RPMI7951 (cell line): Measurements from ENCODE around the gene HYLS1. TPM values are rescaled to one million over a fixed set of nuclear protein-coding genes. Genes with fewer than 3 reads are reported as not detected.
"Not testable (repeated sequence)": the region's sequence is repeated elsewhere in the genome, so short reads cannot be mapped to it uniquely, and the experiment has no call there.

Experiments used
- DNase-seq: peaks from one replicate; pipeline ENCODE4 v3.0.0-alpha.2; 2012; ENCODE audit warnings: low read depth
- total RNA-seq: library from RNA; depleted of rRNA; stranded (reverse); fragments of >200 nt; shearing (Covaris generic); gene quantifications from 2 replicates; pipeline ENCODE4 v1.2.3, GENCODE V29; 2014

Gene HYLS1
- total RNA-seq, 1 experiment from 2014 or later, result 36.4 TPM

DNA sequence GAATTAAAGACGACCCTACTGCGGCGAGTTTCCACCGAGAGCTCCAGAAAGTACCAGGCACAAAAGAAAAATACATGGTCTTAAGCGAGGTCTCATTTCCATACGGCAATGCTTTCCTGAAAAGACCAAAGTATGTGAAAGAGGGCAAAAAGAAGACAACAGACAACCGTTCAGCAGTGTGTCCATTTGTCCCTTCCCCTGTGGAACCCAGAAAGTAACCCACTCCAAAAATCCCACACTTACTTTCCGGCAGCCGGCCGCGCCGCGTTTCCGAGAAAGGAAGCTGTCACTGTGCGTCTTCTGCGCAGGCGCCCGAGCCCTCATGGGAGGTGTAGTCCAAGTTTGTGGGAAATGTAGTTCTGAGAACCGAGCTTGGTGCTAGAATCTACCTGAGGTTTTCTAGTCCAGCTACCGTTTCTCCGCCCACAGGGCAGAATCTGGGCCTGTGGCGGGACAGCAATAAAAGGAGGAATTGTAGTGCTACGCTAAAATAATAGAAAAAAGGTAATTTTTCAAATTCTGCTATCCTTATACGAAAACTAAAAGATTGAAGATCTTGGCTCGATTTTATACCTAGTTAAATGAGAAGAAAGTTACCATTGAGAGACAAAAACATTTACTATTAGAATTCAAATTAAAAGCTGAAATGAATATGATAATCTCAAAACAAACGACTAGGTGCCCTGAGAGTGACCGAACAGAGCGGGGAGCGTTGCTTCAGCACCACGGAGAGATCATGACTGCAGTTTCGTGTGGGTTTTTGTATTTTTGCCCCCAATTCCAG, 15.7 kb downstream of the HYLS1 start, which contains the start of gene PUS3:
Gene PUS3, minus strand, starts transcription at position 280 of the 784 bp plus-strand sequence. CDS start 6,922 bp downstream, outside the sequence.
- peak; percentile 81 for DNase-seq

DNA sequence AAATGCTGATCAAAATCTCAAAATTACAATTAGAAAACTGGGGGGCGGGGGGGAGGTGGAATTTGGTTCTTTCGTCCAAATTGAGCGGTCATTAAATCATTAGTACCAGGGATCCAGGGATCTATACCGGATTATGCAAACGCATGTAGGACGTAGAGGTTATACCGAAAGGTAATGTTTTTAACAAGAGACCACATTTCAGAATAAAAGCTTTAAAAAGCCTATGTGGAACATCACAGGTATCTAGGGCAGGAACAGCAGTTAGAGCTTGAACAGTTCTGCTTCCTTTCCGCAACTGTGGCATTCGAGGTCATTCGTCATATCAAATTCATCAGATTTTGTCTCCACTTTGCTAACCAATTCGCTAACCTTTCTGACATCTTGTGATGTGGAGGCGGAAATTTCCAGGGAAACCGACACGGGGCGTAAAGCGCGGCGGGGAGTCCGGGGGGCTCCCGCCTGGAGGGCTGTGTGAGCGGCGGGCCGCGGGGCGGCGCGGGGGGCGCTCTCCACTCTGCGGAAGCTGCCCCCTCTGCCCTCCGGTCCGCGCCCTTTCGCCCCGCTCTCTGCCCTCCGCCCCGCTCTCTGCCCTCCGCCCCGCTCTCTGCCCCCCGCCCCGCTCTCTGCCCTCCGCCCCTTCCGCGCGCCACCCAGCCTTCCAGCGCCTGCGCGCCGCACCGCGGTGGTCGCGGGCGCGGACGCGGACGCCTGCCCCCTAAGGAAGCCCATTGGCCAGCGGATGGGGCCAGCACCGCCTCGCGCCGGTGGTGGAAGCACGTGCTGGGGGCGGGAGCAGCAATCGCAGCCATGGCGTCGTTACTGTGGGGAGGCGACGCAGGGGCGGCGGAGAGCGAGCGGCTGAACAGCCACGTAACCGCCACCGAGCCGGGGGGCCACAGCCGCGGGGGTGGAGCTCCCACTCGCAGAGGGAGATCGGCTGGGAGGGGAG, 16.5 kb downstream of the HYLS1 start, which contains the start of gene DDX25:
Gene DDX25, plus strand, starts transcription at position 798 of the 949 bp plus-strand sequence. Its CDS starts 10 bp downstream, at position 808.
- DNase-seq, result no peak

GRCh38 chr11:125904678-125905077, 17.2 kb downstream of the HYLS1 start:
- DNase-seq, result no peak

DNA sequence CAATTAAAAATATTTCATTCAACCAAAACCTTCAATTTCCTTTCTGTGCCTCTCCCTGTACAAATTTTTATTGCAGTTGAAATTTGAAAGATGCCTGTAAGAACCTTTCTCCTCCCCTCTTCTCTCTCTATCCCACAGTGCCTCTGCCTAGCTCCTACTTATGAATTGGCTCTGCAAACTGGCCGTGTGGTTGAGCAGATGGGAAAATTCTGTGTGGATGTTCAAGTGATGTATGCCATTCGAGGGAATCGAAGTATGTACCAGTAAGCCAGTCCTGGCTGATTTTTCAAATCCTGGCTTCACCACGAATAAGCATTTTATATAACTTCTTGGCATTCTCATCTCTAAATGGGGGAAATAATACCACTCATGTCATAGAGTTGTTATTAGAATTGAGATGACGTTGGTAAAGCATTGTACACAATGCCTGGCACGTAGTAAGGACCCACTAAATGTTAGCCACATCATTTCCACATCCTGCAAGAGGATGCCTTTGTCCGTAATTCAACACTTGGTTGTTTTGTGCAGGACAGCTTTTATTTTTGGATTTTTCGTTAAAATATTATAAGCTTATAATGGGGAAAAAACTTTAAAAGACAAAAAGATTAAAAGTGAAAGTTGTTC, 22.9 kb downstream of the HYLS1 start:
- no peak for DNase-seq

DNA sequence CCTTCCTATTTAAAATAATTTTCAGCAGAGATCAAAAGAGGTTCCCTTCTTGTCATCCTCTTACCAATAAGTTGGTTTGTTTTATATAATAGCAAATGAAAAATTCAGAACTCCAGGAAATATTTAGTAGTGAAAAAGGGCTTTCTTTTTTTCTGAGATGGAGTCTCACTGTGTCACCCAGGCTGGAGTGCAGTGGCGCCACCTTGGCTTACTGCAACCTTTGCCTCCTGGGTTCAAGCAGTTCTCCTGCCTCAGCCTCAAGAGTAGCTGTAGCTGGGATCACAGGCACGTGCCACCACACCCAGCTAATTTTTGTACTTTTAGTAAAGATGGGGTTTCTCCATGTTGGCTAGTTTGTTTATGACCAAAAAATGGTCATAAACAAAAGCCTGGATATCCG, 27.1 kb downstream of the HYLS1 start:
- not testable (repeated sequence) for DNase-seq

- DNase-seq, result no peak
Observed at GRCh38 chr11:125916683-125917347, 29.3 kb downstream of the HYLS1 start.

GRCh38 chr11:125918140-125918840, 30.8 kb downstream of the HYLS1 start:
- DNase-seq, result no peak

- no peak for DNase-seq
Observed at GRCh38 chr11:125921042-125921441, 33.6 kb downstream of the HYLS1 start.

DNA sequence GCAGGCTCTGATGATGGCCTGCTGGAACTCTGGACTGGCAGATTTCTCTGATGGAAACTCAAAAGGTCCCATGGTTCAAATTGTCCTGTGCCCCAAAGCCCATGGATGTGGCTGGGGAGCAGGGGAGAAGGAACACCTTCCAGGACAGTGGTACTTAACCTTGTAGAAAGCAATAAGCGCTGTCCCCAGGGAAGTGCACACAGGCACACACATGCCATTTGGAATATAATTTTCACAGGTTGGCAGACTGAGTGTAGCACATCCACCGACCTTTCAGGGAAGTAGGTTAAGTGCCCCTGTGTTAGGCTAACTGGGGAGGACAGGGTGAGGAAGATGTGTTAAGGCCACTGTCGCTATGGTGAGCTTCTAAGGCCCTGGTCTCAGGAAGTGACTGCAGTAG, 34.7 kb downstream of the HYLS1 start:
- no peak for DNase-seq

DNA sequence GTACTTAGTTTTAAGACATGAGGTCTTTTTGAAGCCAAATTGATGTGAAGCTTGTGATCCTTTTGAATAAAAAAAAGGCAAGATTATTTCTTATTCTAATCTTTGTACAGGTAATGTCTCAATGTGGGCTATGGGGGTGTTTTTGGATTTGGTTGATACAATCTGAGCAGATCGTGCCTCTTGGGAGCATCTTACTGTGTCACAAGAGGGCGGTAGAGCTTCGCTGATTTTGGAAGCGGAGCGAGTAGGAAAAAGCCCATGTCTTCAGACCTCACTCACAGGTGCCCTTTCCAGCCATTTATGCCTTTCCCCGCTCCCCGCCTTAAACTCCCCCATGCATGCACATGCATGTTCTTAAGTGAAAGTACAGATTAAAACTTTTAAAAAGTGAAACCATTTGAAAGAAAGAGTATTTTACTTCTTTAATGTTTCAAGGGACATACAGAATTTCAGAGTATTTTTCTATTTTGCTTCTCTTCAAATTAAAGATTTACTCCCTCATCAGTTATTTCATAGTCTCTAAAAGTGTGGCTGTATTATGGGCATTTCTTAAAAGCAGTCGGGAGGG, 35.6 kb downstream of the HYLS1 start:
- peak; percentile 67 for DNase-seq

DNA sequence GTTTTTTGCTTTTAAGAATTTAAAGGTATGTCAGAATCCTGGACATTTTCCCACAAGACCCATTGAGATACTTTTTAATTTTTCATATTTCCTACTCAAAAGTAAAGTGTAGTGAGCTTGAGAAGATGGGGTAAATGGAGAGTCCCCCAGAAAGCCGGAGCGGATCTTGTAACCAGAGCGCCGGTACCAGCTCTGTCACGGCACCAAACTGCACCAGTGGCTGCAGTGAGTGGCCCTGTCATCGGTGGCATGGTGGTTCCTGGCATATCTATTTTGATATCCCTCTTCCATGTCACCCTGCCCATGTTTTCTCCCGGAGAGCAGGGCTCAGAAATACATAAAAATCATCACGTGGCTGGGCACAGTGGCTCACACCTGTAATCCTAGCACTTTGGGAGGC, 36.2 kb downstream of the HYLS1 start:
- DNase-seq, result no peak

DNA sequence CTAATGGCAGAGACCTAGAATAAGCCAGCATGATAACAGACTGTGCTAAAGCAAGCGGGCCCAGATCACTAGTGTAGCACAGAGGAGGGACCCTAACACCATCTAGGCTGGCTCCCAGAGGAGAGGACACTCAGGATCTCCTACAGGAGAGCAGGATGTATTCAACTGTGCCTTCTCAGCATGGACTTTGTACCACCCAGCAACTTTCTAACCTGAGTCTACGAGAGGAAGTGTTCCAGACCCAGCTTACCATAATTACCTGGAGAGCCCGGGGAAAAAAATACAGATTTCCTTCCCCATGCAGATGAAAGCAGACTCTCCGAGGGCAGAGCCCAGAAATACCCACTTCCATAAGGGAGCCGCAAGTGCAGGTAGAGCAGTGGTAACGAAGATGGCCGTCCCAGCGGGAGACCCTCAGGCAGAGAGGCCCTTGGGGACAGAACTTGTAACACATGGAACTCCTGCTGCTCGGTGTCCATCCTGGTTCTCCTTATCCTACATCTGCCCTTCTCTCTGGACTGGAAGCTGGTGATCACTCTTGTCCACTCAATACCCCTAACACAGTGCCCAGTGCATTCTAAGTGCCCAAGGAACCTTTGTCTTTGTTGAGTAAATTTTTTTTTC, 37.0 kb downstream of the HYLS1 start:
- DNase-seq, result no peak

DNA sequence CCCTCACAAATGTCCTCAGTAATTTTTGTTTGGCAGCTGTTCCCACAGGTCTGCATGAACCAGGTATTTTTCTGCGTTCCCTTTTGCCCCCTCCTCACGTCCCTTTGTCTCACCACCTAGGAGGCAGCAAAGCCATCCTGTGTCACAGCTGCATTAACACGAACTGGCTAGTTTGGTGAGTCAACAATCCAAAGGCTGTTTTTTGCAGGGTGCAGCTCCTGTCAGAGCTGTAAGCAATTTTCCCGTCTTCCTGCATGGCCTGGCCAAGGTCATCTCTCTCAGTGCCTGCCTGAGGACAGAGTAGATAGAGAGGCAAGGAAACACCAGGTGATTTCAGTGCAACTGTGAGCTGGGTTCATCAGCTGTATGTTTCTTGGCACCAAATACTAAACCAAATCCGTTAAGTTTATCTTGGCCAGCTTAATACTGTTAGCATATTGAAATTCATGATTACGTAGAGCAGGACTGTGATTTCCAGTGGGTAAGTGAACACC, 37.8 kb downstream of the HYLS1 start:
- no peak for DNase-seq

DNA sequence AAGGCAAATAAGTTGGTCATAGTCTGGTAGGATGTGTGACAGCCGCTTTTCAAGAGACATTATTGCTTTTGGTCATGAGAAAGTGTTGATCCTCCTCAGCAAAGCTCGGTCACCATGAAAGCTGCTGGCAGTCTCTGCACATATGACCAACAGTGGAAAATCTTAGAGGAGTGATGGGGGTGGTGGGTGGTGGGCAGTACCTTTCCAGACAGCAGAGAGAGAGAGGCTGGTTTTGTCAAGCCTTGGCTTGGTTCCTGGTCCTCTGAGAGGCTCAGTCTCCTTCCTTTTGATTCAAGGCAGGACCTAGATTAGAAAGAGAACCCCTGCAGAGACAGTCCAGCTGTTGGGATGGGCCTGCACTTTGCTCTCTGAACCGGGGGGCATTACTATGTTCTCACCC, 38.3 kb downstream of the HYLS1 start:
- no peak for DNase-seq

DNA sequence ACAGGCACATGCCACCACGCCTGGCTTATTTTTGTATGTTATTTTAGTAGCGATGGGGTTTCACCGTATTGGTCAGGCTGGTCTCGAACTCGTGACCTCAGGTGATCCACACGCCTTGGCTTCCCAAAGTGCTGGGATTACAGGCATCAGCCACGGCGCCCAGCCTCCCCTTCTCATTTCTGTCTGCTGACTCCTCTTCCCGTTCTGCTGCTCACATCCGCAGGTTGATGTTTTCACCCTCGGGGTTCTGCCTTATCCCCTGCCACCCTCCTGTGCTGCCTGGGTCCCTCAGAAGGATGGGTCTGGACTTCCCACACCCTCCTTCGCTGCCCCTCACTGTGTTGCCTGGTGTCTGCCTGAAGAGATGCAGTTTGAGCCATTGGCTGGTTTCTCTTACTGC, 39.2 kb downstream of the HYLS1 start:
- no peak for DNase-seq

DNA sequence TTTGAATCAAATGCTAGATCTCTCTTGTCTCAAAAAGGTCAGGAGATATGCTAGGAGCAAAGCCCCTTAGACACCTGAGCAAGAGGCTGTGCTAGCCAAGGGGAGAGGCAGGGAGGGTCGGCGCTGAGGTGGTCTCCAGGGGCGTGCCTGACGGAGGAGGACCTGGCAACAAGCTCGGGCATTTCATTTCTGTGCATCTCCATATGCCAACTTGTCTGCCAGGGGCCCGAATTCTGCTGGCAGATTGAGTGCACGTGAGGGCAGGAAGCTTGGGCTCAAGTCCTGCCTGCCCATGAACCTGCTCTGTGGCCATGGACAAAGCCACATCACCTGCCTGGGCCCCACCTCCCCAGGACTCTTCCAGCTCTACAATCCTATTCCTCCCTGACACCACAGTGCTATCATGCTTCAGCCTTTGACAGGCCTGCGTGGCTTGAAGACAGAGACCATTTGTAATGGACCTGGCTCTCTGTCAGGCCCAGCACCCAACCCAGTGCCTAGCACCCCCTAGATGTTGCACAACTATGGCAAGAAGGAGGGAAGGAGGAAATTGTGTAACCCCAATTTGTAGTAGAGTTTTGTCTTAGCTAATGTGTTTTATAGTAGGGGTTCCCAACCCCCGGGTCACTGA, 42.1 kb downstream of the HYLS1 start:
- no peak for DNase-seq

GRCh38 chr11:125930076-125930450, 42.6 kb downstream of the HYLS1 start:
- DNase-seq, result no peak

GRCh38 chr11:125931116-125931515, 43.6 kb downstream of the HYLS1 start:
- no peak for DNase-seq

DNA sequence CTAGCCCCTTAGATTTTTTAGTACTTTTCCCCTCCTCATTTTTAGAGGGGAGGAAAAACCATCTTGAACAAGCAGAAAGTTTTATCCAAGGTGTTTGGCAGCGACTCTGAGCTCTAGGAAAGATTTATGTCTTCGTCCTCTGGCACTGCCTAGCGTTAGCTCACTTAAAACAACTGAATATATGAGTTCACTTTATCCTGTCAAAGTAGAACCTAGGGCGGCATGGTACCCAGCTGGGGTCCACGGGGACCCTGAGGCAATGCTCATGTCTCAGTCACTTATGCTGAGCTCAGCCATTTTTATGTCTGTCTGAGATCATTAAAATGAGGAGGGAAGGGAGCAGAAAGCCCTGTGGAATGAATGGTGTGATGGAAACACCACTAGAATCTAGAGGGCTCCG, 44.2 kb downstream of the HYLS1 start:
- DNase-seq, result no peak
